HEK293 (cell line): Measurements from ENCODE around the gene PDE4D.

Experiments used
- FEZF1 ChIP-seq: fragments of 450-650 bp; formaldehyde crosslinking; IDR thresholded peaks from 2 replicates; pipeline ENCODE4 v1.5.1; 2016; ENCODE audit warnings: missing biosample characterization, missing genetic modification characterization
- GLI2 ChIP-seq: fragments of 450-650 bp; formaldehyde crosslinking; IDR thresholded peaks from 2 replicates; pipeline ENCODE4; 2017; ENCODE audit warnings: missing biosample characterization, missing genetic modification characterization, low read depth, borderline replicate concordance
- KLF1 ChIP-seq: fragments of 450-650 bp; formaldehyde crosslinking; IDR thresholded peaks from 2 replicates; pipeline ENCODE4 v1.5.1; 2016; ENCODE audit warnings: missing biosample characterization, missing genetic modification characterization
- SCRT1 ChIP-seq: fragments of 450-650 bp; formaldehyde crosslinking; IDR thresholded peaks from 2 replicates; pipeline ENCODE4 v1.5.1; 2016; ENCODE audit warnings: missing biosample characterization, missing genetic modification characterization, borderline replicate concordance
- ZBTB11 ChIP-seq: fragments of 450-650 bp; formaldehyde crosslinking; conservative IDR thresholded peaks from 2 replicates; pipeline ENCODE4 v1.5.1; 2016; ENCODE audit warnings: low read depth, missing biosample characterization, missing genetic modification characterization
- ZBTB20 ChIP-seq: fragments of 450-650 bp; formaldehyde crosslinking; IDR thresholded peaks from 2 replicates; pipeline ENCODE4 v1.5.1; 2016; ENCODE audit warnings: missing biosample characterization, missing genetic modification characterization
- ZBTB26 ChIP-seq: fragments of 450-650 bp; formaldehyde crosslinking; optimal IDR thresholded peaks from 2 replicates; pipeline ENCODE3; 2016; ENCODE audit warnings: missing biosample characterization, mild to moderate bottlenecking, missing genetic modification characterization
- ZBTB49 ChIP-seq: fragments of 450-650 bp; formaldehyde crosslinking; IDR thresholded peaks from 2 replicates; pipeline ENCODE4 v1.5.1; 2016; ENCODE audit warnings: missing biosample characterization, missing genetic modification characterization, low read depth
- ZBTB8A ChIP-seq: fragments of 450-650 bp; formaldehyde crosslinking; IDR thresholded peaks from 2 replicates; pipeline ENCODE4 v1.5.1; 2016; ENCODE audit warnings: missing biosample characterization, missing genetic modification characterization
- ZFP3 ChIP-seq: fragments of 450-650 bp; formaldehyde crosslinking; IDR thresholded peaks from 2 replicates; pipeline ENCODE4 v1.5.1; 2016; ENCODE audit warnings: low read depth, missing biosample characterization, missing genetic modification characterization
- ZNF132 ChIP-seq: fragments of 450-650 bp; formaldehyde crosslinking; IDR thresholded peaks from 2 replicates; pipeline ENCODE4 v1.5.1; 2017; ENCODE audit warnings: missing biosample characterization, missing genetic modification characterization, borderline replicate concordance
- ZNF223 ChIP-seq: fragments of 450-650 bp; formaldehyde crosslinking; IDR thresholded peaks from 2 replicates; pipeline ENCODE4 v1.5.1; 2016; ENCODE audit warnings: missing biosample characterization, missing genetic modification characterization
- ZNF248 ChIP-seq: fragments of 450-650 bp; formaldehyde crosslinking; IDR thresholded peaks from 2 replicates; pipeline ENCODE4 v1.5.1; 2017; ENCODE audit warnings: missing biosample characterization, missing genetic modification characterization
- ZNF26 ChIP-seq: fragments of 450-650 bp; formaldehyde crosslinking; IDR thresholded peaks from 2 replicates; pipeline ENCODE4 v1.5.1; 2016; ENCODE audit warnings: missing biosample characterization, missing genetic modification characterization
- ZNF274 ChIP-seq, 2 experiments: fragments of 200-500 bp in 1 of 2; fragments of 450-650 bp in 1 of 2; sonication (Bioruptor generic) in 1 of 2; formaldehyde crosslinking in 1 of 2; IDR thresholded peaks; 2 replicates each; pipeline versions ENCODE4 v1.5.1 to v1.6.1; 2014 to 2016; ENCODE audit warnings: borderline replicate concordance in 1 of 2, inconsistent platforms in 1 of 2, low read length in 1 of 2, missing biosample characterization in 1 of 2, missing genetic modification characterization in 1 of 2
- ZNF354C ChIP-seq: fragments of 450-650 bp; formaldehyde crosslinking; IDR thresholded peaks from 2 replicates; pipeline ENCODE4 v1.5.1; 2016; ENCODE audit warnings: missing biosample characterization, missing genetic modification characterization, low read depth, borderline replicate concordance
- ZNF560 ChIP-seq: fragments of 450-650 bp; formaldehyde crosslinking; IDR thresholded peaks from 2 replicates; pipeline ENCODE4 v1.5.1; 2017; ENCODE audit warnings: missing biosample characterization, missing genetic modification characterization, borderline replicate concordance
- ZNF610 ChIP-seq: fragments of 450-650 bp; formaldehyde crosslinking; IDR thresholded peaks from 2 replicates; pipeline ENCODE4 v1.5.1; 2016; ENCODE audit warnings: missing biosample characterization, missing genetic modification characterization, borderline replicate concordance
- ZNF623 ChIP-seq: fragments of 450-650 bp; formaldehyde crosslinking; IDR thresholded peaks from 2 replicates; pipeline ENCODE4 v1.5.1; 2016; ENCODE audit warnings: missing biosample characterization, missing genetic modification characterization
- ZNF629 ChIP-seq: fragments of 450-650 bp; formaldehyde crosslinking; IDR thresholded peaks from 2 replicates; pipeline ENCODE4 v1.5.1; 2017; ENCODE audit warnings: missing biosample characterization, missing genetic modification characterization
- ZNF645 ChIP-seq: fragments of 450-650 bp; formaldehyde crosslinking; IDR thresholded peaks from 2 replicates; pipeline ENCODE4; 2016; ENCODE audit warnings: missing biosample characterization, missing genetic modification characterization
- ZNF76 ChIP-seq: fragments of 450-650 bp; formaldehyde crosslinking; IDR thresholded peaks from 2 replicates; pipeline ENCODE4; 2016; ENCODE audit warnings: low read depth, missing biosample characterization, missing genetic modification characterization, borderline replicate concordance
- ZNF785 ChIP-seq: fragments of 450-650 bp; formaldehyde crosslinking; IDR thresholded peaks from 2 replicates; pipeline ENCODE4 v1.5.1; 2016; ENCODE audit warnings: missing biosample characterization, missing genetic modification characterization
- ZNF791 ChIP-seq: fragments of 450-650 bp; formaldehyde crosslinking; IDR thresholded peaks from 2 replicates; pipeline ENCODE4 v1.5.1; 2016; ENCODE audit warnings: missing biosample characterization, missing genetic modification characterization
- ZNF830 ChIP-seq: fragments of 450-650 bp; IDR thresholded peaks from 2 replicates; pipeline ENCODE4 v1.5.0; 2018; ENCODE audit warnings: missing biosample characterization, missing genetic modification characterization, low read depth, mild to moderate bottlenecking, moderate library complexity
- ZNF837 ChIP-seq: fragments of 450-650 bp; formaldehyde crosslinking; IDR thresholded peaks from 2 replicates; pipeline ENCODE4 v1.5.1; 2016; ENCODE audit warnings: missing biosample characterization, missing genetic modification characterization
- ZSCAN4 ChIP-seq: fragments of 450-650 bp; formaldehyde crosslinking; IDR thresholded peaks from 2 replicates; pipeline ENCODE4 v1.5.1; 2017; ENCODE audit warnings: missing biosample characterization, missing genetic modification characterization

The PDE4D gene

GRCh38 chr5:59768152-59769040 lies 125.1 kb downstream of the PDE4D start (continued):
- TF ChIP-seq ZSCAN4: 0 out of 2 replicates have a peak, but pooled peaks have one; percentile 9
- TF ChIP-seq ZNF223 (tag by site-specific recombination): no peak
- no peak for TF ChIP-seq ZNF354C (tag by site-specific recombination)
- no peak for TF ChIP-seq ZNF610
- TF ChIP-seq SCRT1 (tag by site-specific recombination): peak; percentile 82
- TF ChIP-seq ZBTB49 (tag by site-specific recombination): no peak
- no peak for TF ChIP-seq ZNF132
- no peak for TF ChIP-seq ZFP3
- no peak for TF ChIP-seq GLI2
- TF ChIP-seq ZNF785 (tag by site-specific recombination): no peak
- TF ChIP-seq FEZF1: peak; percentile 70
- no peak for TF ChIP-seq ZNF791 (tag by site-specific recombination)
- TF ChIP-seq ZBTB20 (tag by site-specific recombination): peak; percentile 60; the same call in 1 of the 2 replicates
- TF ChIP-seq ZNF76 (tag by site-specific recombination): 0 out of 2 replicates have a peak, but pooled peaks have one; percentile 14
- no peak for TF ChIP-seq ZNF837
- no peak for TF ChIP-seq ZNF560 (tag by site-specific recombination)
- peak; percentile 66 for TF ChIP-seq ZNF629
- no peak for TF ChIP-seq ZNF645
- peak; percentile 58 for TF ChIP-seq ZBTB11 (tag by site-specific recombination)
- no peak for TF ChIP-seq ZNF274 (IDR thresholded peaks at IDR 0.05; ENCODE audit: low read length)
- no peak for TF ChIP-seq ZNF274 (tag by site-specific recombination; IDR thresholded peaks at IDR 0.05; ENCODE audit: borderline replicate concordance)
- no peak for TF ChIP-seq KLF1
- peak; percentile 30; the same call in 1 of the 2 replicates for TF ChIP-seq ZBTB8A (tag by site-specific recombination)
- no peak for TF ChIP-seq ZNF830
- peak; percentile 45 for TF ChIP-seq ZBTB26
- TF ChIP-seq ZNF248: no peak
- no peak for TF ChIP-seq ZNF26
- TF ChIP-seq ZNF623 (tag by site-specific recombination): no peak
